HFF-Myc (cell line): ENCODE results near the gene GPR152.

ENCODE experiments used
- DNase-seq: peaks from one replicate; pipeline ENCODE4 v3.0.0-alpha.2; 2011; ENCODE audit warnings: low read depth; ENCODE audit errors: extremely low read depth
- H3K4me3 ChIP-seq: replicated peaks from 2 replicates; pipeline ENCODE4 v1.5.1; 2011; ENCODE audit warnings: low read depth, mild to moderate bottlenecking, control low read depth, low read length
- CTCF ChIP-seq: IDR thresholded peaks from 2 replicates; pipeline ENCODE4 v1.5.1; 2012; ENCODE audit warnings: mild to moderate bottlenecking, low read depth, low read length, control low read depth; ENCODE audit errors: missing control alignments

GPR152 gene

DNA sequence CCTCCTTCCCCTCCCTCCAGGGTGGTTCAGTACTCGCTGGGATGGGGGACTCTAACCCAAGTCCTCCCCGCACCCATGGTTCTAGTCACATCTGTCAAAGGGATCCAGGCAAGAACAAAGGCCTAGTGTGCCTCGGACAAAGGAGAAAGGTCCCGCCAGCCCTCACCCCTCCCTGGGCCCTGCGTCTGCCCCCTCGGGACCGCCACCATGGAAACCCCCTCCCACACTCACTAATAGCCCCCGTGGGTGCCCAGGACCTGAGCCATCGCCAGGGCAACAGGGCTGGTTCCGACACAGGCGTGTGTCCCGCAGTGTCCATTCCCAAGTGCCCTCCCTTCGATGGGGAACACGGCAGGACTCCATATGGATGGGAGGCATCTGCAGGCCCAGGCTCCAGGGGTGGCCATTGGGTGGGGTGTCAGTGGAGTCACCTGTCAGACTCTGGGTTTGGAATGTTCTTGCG, 42.1 kb downstream of the GPR152 start:
- H3K4me3 ChIP-seq, result no peak overlapping the region
- TF ChIP-seq CTCF, result no peak
- no peak for DNase-seq

DNA sequence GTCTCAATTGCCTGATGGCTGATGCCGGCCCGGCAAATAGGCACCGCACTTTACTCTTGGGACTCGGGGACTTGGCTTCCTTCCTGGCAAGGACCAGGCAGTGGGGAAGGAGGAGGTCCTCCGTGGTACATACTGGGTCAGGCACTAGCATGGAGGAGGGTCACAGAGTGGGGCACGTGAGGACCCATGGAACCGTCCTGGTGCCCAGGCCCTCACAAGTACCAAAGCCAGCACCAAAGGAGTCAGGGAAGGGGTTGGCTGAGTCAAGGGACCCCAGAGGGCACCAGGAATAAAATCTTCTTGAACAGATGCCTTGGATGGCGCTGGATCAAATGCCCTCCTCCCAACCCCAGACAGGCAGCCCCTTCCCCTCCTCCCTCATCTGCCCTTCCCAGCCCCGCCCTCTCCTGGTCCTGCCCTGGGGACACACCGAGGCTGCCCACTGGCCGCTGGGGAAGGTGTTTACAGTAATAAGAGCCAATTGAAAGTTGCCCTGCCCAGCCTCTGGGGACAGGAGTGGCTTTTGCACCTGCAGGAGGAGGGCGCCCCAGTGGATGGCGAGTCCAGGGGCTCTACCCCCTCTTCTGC, 42.7 kb downstream of the GPR152 start:
- no peak for TF ChIP-seq CTCF
- no peak overlapping the region for H3K4me3 ChIP-seq
- DNase-seq, result no peak

GRCh38 chr11:67409261-67409666, 43.3 kb downstream of the GPR152 start:
- TF ChIP-seq CTCF, result no peak
- no peak for DNase-seq
- no peak overlapping the region for H3K4me3 ChIP-seq

- no peak for DNase-seq
- no peak for TF ChIP-seq CTCF
- no peak overlapping the region for H3K4me3 ChIP-seq
These were observed 43.9 kb downstream of the GPR152 start for GRCh38 chr11:67408437-67409200.

DNA sequence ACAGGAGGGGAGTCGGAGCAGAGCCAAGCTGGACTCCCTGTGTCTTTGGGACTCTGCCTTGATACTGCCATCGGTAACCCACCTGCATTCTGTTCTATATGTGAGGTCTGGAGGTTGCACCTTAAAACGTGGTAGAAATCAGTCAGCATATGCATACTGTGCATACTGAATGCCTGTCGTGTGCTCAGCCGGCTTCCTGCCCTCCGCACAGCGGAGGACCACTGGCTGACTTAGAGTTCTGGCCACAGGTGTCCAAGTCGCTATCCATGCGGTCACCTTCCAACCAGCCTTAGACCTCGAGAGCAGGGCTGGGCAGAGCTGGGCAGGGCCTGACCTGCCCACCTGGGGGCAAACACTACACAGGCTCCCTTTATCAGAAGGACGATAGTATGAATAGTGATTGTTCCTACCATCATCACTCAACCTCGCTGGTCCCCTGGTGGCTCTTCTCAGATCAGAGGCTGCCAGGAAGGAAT, 44.8 kb downstream of the GPR152 start:
- no peak for TF ChIP-seq CTCF
- H3K4me3 ChIP-seq, result no peak overlapping the region
- DNase-seq, result no peak

- no peak for TF ChIP-seq CTCF
- DNase-seq, result no peak
- no peak overlapping the region for H3K4me3 ChIP-seq
These were observed 45.4 kb downstream of the GPR152 start for GRCh38 chr11:67406969-67407687.
